Measurements from ENCODE around the gene GRB10.

- no peak for TF ChIP-seq CTCF (IDR thresholded peaks at IDR 0.05; ENCODE audit: borderline replicate concordance, extremely low read depth, low read length, poor library complexity, severe bottlenecking)
- no peak for TF ChIP-seq EZH2 (IDR thresholded peaks at IDR 0.05; ENCODE audit: borderline replicate concordance, low read depth, low read length, severe bottlenecking)
Measured at GRCh38 chr7:50567715-50568261, 214.9 kb downstream of the GRB10 start.
